Activated CD4-positive, alpha-beta T cell treated with anti-CD3 and anti-CD28 coated beads, Interleukin-2, amount 50 U/mL, for 24 hours (primary cell): ENCODE measurements around the gene YLPM1.
A peak's percentile ranks its signal among the peaks of the same experiment; 100 is the strongest.

ENCODE experiments used
- DNase-seq, 2 donors: peaks; one replicate each; pipeline ENCODE4 v3.0.0-alpha.2; 2020; ENCODE audit warnings: low read depth in 1 of 2, low spot score in 1 of 2

The YLPM1 gene

GRCh38 chr14:74836251-74836960 is 73.3 kb downstream of the YLPM1 start:
- no peak for DNase-seq

- DNase-seq, result no peak
These were observed 75.0 kb downstream of the YLPM1 start for GRCh38 chr14:74838166-74838565.

- no peak for DNase-seq
These were observed 77.5 kb downstream of the YLPM1 start for GRCh38 chr14:74840603-74841030.

GRCh38 chr14:74841230-74842207 is 78.4 kb downstream of the YLPM1 start:
- DNase-seq, result no peak

- no peak for DNase-seq
These were observed 80.5 kb downstream of the YLPM1 start for GRCh38 chr14:74843653-74844052.

- DNase-seq, result no peak
These were observed 83.1 kb downstream of the YLPM1 start for GRCh38 chr14:74846168-74846567.

- DNase-seq, result no peak
These were observed 84.0 kb downstream of the YLPM1 start for GRCh38 chr14:74846968-74847665.

GRCh38 chr14:74848768-74849167 is 85.7 kb downstream of the YLPM1 start:
- no peak for DNase-seq

GRCh38 chr14:74852922-74853530 is 89.9 kb downstream of the YLPM1 start:
- DNase-seq, result no peak

- DNase-seq, result no peak
These were observed 90.5 kb downstream of the YLPM1 start for GRCh38 chr14:74853581-74853980.

- no peak for DNase-seq
These were observed 91.9 kb downstream of the YLPM1 start for GRCh38 chr14:74855021-74855420.

GRCh38 chr14:74855945-74856344 is 92.8 kb downstream of the YLPM1 start:
- DNase-seq, result no peak

- no peak for DNase-seq
These were observed 93.2 kb downstream of the YLPM1 start for GRCh38 chr14:74856366-74856765.

GRCh38 chr14:74858022-74858421 is 94.9 kb downstream of the YLPM1 start:
- DNase-seq, result no peak

- DNase-seq, result no peak
These were observed 96.8 kb downstream of the YLPM1 start for GRCh38 chr14:74859757-74860552.

GRCh38 chr14:74860899-74861733 is 98.0 kb downstream of the YLPM1 start:
- peak; percentile 91 to 95 for DNase-seq

- DNase-seq, result no peak
These were observed 98.6 kb downstream of the YLPM1 start for GRCh38 chr14:74861734-74862090.

- DNase-seq, result no peak
These were observed 100.2 kb downstream of the YLPM1 start for GRCh38 chr14:74863274-74863673.

GRCh38 chr14:74864198-74864597 is 101.1 kb downstream of the YLPM1 start:
- no peak for DNase-seq

- DNase-seq, result no peak
These were observed 102.0 kb downstream of the YLPM1 start for GRCh38 chr14:74865156-74865555.
